ENCODE data around the gene CBS.
A peak's percentile ranks its signal among the peaks of the same experiment; 100 is the strongest.
"Not testable (repeated sequence)": the region's sequence is repeated elsewhere in the genome, so short reads cannot be mapped to it uniquely, and the experiment has no call there.

CBS gene

DNA sequence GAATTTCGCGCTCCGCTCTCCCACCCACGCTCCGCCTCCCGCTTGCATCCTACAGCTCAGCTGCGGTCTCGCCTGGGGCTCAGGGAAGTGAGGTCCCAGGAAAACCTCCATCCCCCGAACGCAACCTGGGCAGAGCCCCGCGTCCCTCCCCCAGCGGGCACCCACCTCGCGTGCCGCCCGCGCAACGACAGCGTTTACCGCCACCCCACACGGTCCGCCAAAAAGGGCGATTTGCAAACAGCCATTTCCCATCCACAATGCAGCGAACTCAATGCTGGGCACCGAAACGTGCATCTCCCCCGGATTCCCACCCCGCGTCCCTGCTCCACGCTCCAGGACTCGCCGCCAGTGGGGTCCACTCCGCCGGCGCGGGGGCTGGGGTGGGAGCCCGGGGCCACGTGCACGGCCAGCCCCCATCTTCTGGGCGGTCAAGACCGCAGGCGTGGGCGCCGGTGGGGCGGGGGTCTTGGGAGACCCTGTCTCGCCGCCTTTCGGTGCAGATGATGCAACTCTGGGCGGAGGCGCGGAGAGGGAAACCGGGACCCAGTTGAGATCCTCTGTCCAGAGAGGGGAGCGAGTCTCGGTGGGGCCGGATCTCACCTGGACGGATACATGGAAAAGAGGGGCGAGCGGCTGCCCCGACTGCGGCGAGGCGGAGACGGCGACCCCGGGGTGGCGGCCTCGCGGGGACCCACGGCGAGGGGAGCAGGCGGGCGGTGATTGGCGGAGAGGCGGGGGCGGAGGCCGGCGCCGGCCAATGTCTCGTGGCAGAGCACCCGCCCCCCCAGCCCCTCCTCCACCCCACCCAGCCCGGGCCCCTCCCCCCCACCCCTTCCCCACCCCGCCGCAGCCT lies at the start of gene CBS:
Gene CBS (minus strand): TSS at position 666 of the 853 bp plus-strand sequence. CDS start 3,642 bp downstream, outside the sequence.
- in situ Hi-C loops (cut with HindIII; ENCODE audit: low pct_ligation_motif_present, low sequenced_read_pairs): not testable (repeated sequence)

GRCh38 chr21:43115956-43116355 lies 40.3 kb upstream of the CBS start:
- H3K36me3 ChIP-seq (replicated peaks); DNase-seq; H3K4me3 ChIP-seq (ENCODE audit: low read depth, low read length); H3K27ac ChIP-seq; H3K27me3 ChIP-seq (replicated peaks); in situ Hi-C loops (cut with HindIII; ENCODE audit: low pct_ligation_motif_present, low sequenced_read_pairs): not testable (repeated sequence)

More for the DNA sequence above, at the start of gene CBS:
- H3K36me3 ChIP-seq (replicated peaks); H3K27ac ChIP-seq; H3K4me3 ChIP-seq (ENCODE audit: low read depth, low read length); DNase-seq; H3K27me3 ChIP-seq (replicated peaks): not testable (repeated sequence)

DNA sequence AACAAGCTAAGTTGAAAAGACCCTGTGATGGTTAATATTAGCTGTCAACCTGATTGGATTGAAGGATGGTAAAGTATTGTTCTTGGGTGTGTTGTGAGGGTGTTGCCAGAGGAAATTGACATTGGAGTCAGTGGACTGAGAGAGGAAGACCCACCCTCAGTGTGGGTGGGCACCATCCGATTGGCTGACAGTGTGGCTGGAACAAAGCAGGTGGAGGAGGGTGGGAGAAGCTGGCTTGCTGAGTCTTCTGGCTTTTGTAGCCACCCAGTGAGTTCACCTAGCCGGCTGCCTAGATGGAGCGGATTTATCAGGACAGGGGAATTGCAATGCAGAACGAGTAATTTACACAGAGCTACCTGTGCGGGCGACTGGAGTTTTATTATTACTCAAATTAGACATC lies 38.8 kb upstream of the CBS start:
- H3K36me3 ChIP-seq (replicated peaks); H3K27me3 ChIP-seq (replicated peaks); DNase-seq; H3K27ac ChIP-seq; H3K4me3 ChIP-seq (ENCODE audit: low read depth, low read length); in situ Hi-C loops (cut with HindIII; ENCODE audit: low pct_ligation_motif_present, low sequenced_read_pairs): not testable (repeated sequence)

DNA sequence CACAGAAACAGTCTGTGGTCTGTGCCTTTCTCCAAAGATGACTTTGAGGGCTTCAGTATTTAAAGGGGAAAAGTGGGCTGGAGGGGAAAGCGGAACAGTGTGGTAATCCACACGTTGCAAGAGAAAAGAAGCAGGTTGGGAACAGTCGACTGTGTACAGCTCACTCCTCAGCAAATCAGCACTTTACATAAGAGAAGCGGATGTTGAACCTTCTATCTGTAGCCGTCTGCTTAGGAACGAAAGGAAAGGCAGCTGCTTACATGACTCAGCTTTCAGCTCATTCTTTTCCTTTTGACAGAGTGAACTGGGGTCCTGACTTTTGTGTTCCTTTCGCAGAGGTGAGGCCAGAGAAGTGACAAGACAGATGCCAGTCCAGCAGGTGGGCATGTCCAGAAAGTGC lies 33.4 kb upstream of the CBS start:
- H3K27ac ChIP-seq; H3K36me3 ChIP-seq (replicated peaks); H3K27me3 ChIP-seq (replicated peaks); DNase-seq; H3K4me3 ChIP-seq (ENCODE audit: low read depth, low read length); in situ Hi-C loops (cut with HindIII; ENCODE audit: low pct_ligation_motif_present, low sequenced_read_pairs): not testable (repeated sequence)

DNA sequence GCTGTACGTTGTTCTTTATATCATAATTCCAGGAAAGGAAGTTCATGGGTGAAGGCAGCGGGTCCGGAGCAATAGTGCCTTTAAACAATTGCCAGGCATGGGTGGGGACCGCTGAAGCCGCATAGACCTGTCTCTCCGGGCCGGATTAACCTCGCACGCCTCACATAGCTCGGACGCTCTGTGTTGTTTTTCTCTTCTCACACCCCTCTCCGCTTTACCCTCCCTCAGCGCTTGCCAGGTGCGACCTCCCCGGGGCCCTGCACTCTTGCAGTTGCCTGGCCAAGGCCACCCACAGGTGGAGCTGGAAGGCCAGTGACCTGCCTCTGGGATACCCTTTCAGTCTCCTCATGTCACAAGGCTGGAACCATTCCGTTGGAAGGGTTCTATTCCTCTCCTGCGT lies 32.5 kb upstream of the CBS start:
- H3K27ac ChIP-seq; H3K4me3 ChIP-seq (ENCODE audit: low read depth, low read length); H3K36me3 ChIP-seq (replicated peaks); H3K27me3 ChIP-seq (replicated peaks); in situ Hi-C loops (cut with HindIII; ENCODE audit: low pct_ligation_motif_present, low sequenced_read_pairs); DNase-seq: not testable (repeated sequence)

DNA sequence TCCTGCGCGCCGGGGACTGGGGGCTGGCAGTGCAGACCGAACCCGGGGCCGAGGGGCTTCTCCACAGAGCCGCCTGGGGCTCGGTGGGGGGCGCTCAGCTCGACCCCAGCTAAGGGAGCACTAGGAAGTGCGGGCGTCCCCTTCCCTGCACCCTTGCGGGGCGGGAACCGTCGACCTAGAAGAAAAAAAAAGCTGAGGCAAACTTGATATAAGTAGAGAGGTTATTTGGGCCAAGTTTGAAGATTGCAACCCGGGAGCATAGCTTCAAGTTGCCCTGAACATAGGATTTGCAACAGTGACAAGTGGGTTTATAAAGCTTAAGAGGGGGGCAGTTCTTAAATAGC lies 32.1 kb upstream of the CBS start:
- in situ Hi-C loops (cut with HindIII; ENCODE audit: low pct_ligation_motif_present, low sequenced_read_pairs): not testable (repeated sequence)

DNA sequence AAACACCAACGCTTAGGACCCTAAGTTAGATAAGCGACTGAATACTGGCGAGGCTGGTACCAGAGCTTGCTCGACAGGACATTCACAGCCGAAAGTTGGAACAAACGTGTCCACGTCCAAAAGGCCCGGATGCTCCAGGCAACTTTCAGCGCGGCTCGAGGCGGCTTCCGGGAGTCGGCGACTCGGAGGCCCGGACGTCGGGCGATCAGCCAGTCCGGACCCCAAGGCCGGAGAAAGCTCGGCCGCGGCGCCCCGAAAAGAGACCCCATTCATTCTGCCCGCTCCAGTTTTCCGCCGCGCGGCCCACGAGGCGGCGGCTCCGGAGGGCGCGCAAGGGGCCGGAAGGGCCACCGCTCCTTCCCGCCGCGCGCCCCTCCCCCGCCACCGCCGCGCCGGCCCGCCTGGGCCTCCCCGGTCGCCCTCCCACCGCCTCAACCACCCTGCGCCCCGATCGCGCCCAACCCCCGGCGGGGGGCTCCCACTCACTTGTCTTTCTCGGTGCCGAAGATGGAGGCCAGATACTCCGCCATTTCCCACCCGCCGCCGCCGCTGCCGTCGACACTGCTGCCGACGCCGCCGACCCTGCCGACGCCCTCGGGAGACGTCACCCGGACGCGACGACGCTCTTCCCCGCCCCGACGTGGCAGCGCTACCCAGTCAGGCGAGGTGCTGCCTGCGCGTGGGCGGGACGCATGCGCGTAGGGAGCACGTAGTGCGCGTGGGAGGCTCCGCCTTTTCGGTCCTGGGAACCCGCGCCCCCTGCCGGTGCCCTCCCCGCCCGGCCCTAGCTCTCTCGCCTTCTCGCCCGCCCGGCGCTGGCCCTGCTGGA lies 31.5 kb upstream of the CBS start, which contains the start of gene U2AF1:
Gene U2AF1 (minus strand): TSS at position 606 of the 829 bp plus-strand sequence. CDS start 76 bp downstream, at position 530.
- in situ Hi-C loops (cut with HindIII; ENCODE audit: low pct_ligation_motif_present, low sequenced_read_pairs); H3K36me3 ChIP-seq (replicated peaks); H3K27me3 ChIP-seq (replicated peaks): not testable (repeated sequence)
- peak; percentile 48 for DNase-seq
- H3K4me3 ChIP-seq (ENCODE audit: low read depth, low read length): peak within 1 kb of the TSS; percentile 60
- H3K27ac ChIP-seq: peak within 1 kb of the TSS; percentile 92

More for the DNA sequence above, 32.1 kb upstream of the CBS start:
- H3K27me3 ChIP-seq (replicated peaks); H3K36me3 ChIP-seq (replicated peaks); H3K4me3 ChIP-seq (ENCODE audit: low read depth, low read length); DNase-seq; H3K27ac ChIP-seq: not testable (repeated sequence)

GRCh38 chr21:43104642-43105041 lies 29.0 kb upstream of the CBS start:
- H3K27me3 ChIP-seq (replicated peaks); DNase-seq; in situ Hi-C loops (cut with HindIII; ENCODE audit: low pct_ligation_motif_present, low sequenced_read_pairs); H3K36me3 ChIP-seq (replicated peaks); H3K4me3 ChIP-seq (ENCODE audit: low read depth, low read length); H3K27ac ChIP-seq: not testable (repeated sequence)

DNA sequence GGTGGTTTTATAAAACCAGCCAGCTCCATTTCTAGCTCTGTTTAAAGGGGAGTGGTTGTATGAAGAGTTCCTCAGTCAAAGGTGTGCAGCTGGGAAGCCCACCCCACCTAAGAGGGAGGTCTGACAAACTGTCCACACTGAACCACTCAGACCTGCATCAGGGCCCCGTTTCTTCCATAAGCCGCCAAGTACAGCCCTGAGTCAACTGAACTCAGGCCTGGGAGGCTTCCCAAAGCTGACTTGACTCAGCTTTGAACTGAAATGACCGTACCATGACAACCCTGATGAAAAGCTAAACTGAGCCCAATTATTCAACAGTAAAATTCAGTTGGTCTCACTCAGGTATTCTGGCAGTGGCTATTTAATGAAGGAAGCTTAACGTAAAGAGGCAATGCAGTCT lies 26.6 kb upstream of the CBS start:
- H3K27ac ChIP-seq; H3K27me3 ChIP-seq (replicated peaks); DNase-seq; in situ Hi-C loops (cut with HindIII; ENCODE audit: low pct_ligation_motif_present, low sequenced_read_pairs); H3K36me3 ChIP-seq (replicated peaks); H3K4me3 ChIP-seq (ENCODE audit: low read depth, low read length): not testable (repeated sequence)

- H3K36me3 ChIP-seq (replicated peaks); in situ Hi-C loops (cut with HindIII; ENCODE audit: low pct_ligation_motif_present, low sequenced_read_pairs); H3K4me3 ChIP-seq (ENCODE audit: low read depth, low read length); H3K27ac ChIP-seq; DNase-seq; H3K27me3 ChIP-seq (replicated peaks): not testable (repeated sequence)
These were observed 26.0 kb upstream of the CBS start for GRCh38 chr21:43101676-43102075.

GRCh38 chr21:43101000-43101399 lies 25.4 kb upstream of the CBS start:
- in situ Hi-C loops (cut with HindIII; ENCODE audit: low pct_ligation_motif_present, low sequenced_read_pairs); H3K4me3 ChIP-seq (ENCODE audit: low read depth, low read length); H3K27ac ChIP-seq; H3K27me3 ChIP-seq (replicated peaks); H3K36me3 ChIP-seq (replicated peaks); DNase-seq: not testable (repeated sequence)

GRCh38 chr21:43091979-43092614 lies 16.5 kb upstream of the CBS start:
- DNase-seq; H3K27ac ChIP-seq; H3K4me3 ChIP-seq (ENCODE audit: low read depth, low read length); H3K36me3 ChIP-seq (replicated peaks); in situ Hi-C loops (cut with HindIII; ENCODE audit: low pct_ligation_motif_present, low sequenced_read_pairs); H3K27me3 ChIP-seq (replicated peaks): not testable (repeated sequence)

GRCh38 chr21:43090947-43091346 lies 15.3 kb upstream of the CBS start:
- DNase-seq; H3K27me3 ChIP-seq (replicated peaks); H3K27ac ChIP-seq; in situ Hi-C loops (cut with HindIII; ENCODE audit: low pct_ligation_motif_present, low sequenced_read_pairs); H3K36me3 ChIP-seq (replicated peaks); H3K4me3 ChIP-seq (ENCODE audit: low read depth, low read length): not testable (repeated sequence)

GRCh38 chr21:43089463-43089862 lies 13.8 kb upstream of the CBS start:
- DNase-seq; in situ Hi-C loops (cut with HindIII; ENCODE audit: low pct_ligation_motif_present, low sequenced_read_pairs): not testable (repeated sequence)

More at GRCh38 chr21:43089463-43089862, 13.8 kb upstream of the CBS start:
- H3K27ac ChIP-seq; H3K27me3 ChIP-seq (replicated peaks); H3K4me3 ChIP-seq (ENCODE audit: low read depth, low read length); H3K36me3 ChIP-seq (replicated peaks): not testable (repeated sequence)
